HCT116 (cell line): ENCODE data around the gene ELMOD1.

ENCODE experiments used
- CTCF ChIP-seq, 3 experiments: fragments of 200-600 bp in 1 of 3; sonication (generic) in 1 of 3; IDR thresholded peaks in 2 of 3; conservative IDR thresholded peaks in 1 of 3; 2 replicates each; pipeline ENCODE4 v1.5.1; 2012 to 2017; ENCODE audit warnings: low read depth in 2 of 3, low read length in 2 of 3, antibody characterized with exemption in 1 of 3, borderline replicate concordance in 1 of 3, control low read depth in 1 of 3, mild to moderate bottlenecking in 1 of 3, mixed read lengths in 1 of 3, mixed run types in 1 of 3, moderate library complexity in 1 of 3; ENCODE audit not compliant: insufficient read depth in 1 of 3
- EZH2 ChIP-seq: fragments of 200-600 bp; sonication (generic); IDR thresholded peaks from 2 replicates; pipeline ENCODE4 v1.6.1; 2017; ENCODE audit warnings: antibody characterized with exemption, mixed run types
- MAX ChIP-seq: IDR thresholded peaks from 2 replicates; pipeline ENCODE4 v1.6.1; 2012
- POLR2A ChIP-seq: IDR thresholded peaks from 2 replicates; pipeline ENCODE4 v1.7.0; 2011; ENCODE audit warnings: borderline replicate concordance; ENCODE audit not compliant: insufficient read depth, insufficient read length; ENCODE audit errors: extremely low read depth
- POLR2AphosphoS5 ChIP-seq: IDR thresholded peaks from 2 replicates; pipeline ENCODE4 v1.6.1; 2011; ENCODE audit warnings: mild to moderate bottlenecking, low read depth, low read length, moderate library complexity
- SIN3A ChIP-seq: IDR thresholded peaks from 2 replicates; pipeline ENCODE4 v1.6.1; 2012; ENCODE audit warnings: low read depth
- ZFX ChIP-seq: fragments of 450-650 bp; IDR thresholded peaks from 2 replicates; pipeline ENCODE4 v1.6.1; 2017
- ZNF274 ChIP-seq: fragments of 200-500 bp; sonication (Bioruptor generic); IDR thresholded peaks from 2 replicates; pipeline ENCODE4 v1.6.1; 2014; ENCODE audit warnings: mild to moderate bottlenecking, low read depth, low read length, inconsistent platforms

GRCh38 chr11:107612445-107612844 lies 21.5 kb downstream of the ELMOD1 start:
- TF ChIP-seq CTCF (IDR thresholded peaks at IDR 0.05 in 2 of 3, conservative IDR thresholded peaks at IDR 0.05 in 1 of 3; ENCODE audit: borderline replicate concordance in 1 of 3, insufficient read depth in 1 of 3, low read depth in 2 of 3, low read length in 2 of 3) (no peak), ZFX (no peak), SIN3A (no peak), EZH2 (no peak), POLR2AphosphoS5 (no peak), POLR2A (no peak), MAX (no peak), ZNF274 (no peak)
